Right cardiac atrium (tissue), 5 donors: Measurements from ENCODE around the gene NDE1. TPM values are rescaled to one million over a fixed set of nuclear protein-coding genes. Genes with fewer than 3 reads are reported as not detected.

Experiments
- ATAC-seq, 2 donors: fragments of 200-7000 bp; cut with Tn5 transposase; one replicate each; pipeline versions ENCODE4 v1.8.0 to v1.9.1; 2020; ENCODE audit warnings: moderate library complexity in 2 of 2, mild to moderate bottlenecking in 1 of 2
- DNase-seq, 3 donors: peaks; one replicate each; pipeline ENCODE4 v3.0.0-alpha.2; 2020
- H3K27ac ChIP-seq: one replicate; pipeline ENCODE4 v1.5.1; 2013; ENCODE audit warnings: mild to moderate bottlenecking, low read length, control low read depth, moderate library complexity
- H3K27me3 ChIP-seq: one replicate; pipeline ENCODE4 v1.6.1; 2013; ENCODE audit not compliant: control insufficient read depth, insufficient read depth
- H3K4me1 ChIP-seq: one replicate; pipeline ENCODE4 v1.6.1; 2013; ENCODE audit warnings: low read length; ENCODE audit not compliant: control insufficient read depth, insufficient read depth
- H3K4me3 ChIP-seq: one replicate; pipeline ENCODE4 v1.5.1; 2013; ENCODE audit warnings: low read length, control low read depth
- H3K9me3 ChIP-seq: one replicate; pipeline ENCODE4 v1.6.1; 2013; ENCODE audit warnings: low read length; ENCODE audit not compliant: control insufficient read depth
- WGBS: extraction: QIAGEN DNeasy Blood & Tissue Kit; methylation state at CpG from one replicate; pipeline ENCODE4 v1.1.7; 2013; 5-methylcytosine and 5-hydroxymethylcytosine counted together
- intact Hi-C, 4 donors: fragments of 100-400 bp; cut with DNase I; formaldehyde crosslinking; loops; one replicate each; pipeline versions ENCODE4 v1.11.0 to v1.14.0; 2022 to 2023
- polyA plus RNA-seq: library from polyadenylated mRNA; stranded (reverse); fragments of 200-250 nt; gene quantifications from one replicate; pipeline ENCODE4 v1.2.3, GENCODE V29; 2013
- total RNA-seq, 4 donors: library from RNA; stranded (reverse); fragmentation: NEBNext Ultra II Directional; extraction: Animal tissue kit (Norgen Biotek cat#: 25700); gene quantifications; one replicate each; pipeline ENCODE4 v1.2.1, GENCODE V29; 2021
- donor health status: healthy with polysubstance abuse.
- donor health status: DM: no; HTN: yes; CAD: no.
- donor health status: DM: no; HTN: no; CAD: no.
- donor health status: DM: no; HTN: yes; CAD: no; lungs with severe emphysema.
- donor health status: DM: yes; HTN: yes; CAD: no.

Gene NDE1
- total and polyA plus RNA-seq, 5 donors = 8.6 to 23.9 (median 16.5) TPM

- H3K27me3 ChIP-seq = no peaks in the 10 kb centered on the region
- H3K27ac ChIP-seq = no peak overlapping the region
- no peak for ATAC-seq
- 88% methylated on average over 12 of the region's 12 CpGs for WGBS
- no peak overlapping the region for H3K4me3 ChIP-seq
- no peak for DNase-seq
- intact Hi-C loops = loop anchor here in 1 of 4 donors (10.0 kb wide), 1 partner anchor 442 kb away; no protein-coding TSS in a partner anchor
- H3K4me1 ChIP-seq = no peaks in the 10 kb centered on the region
- H3K9me3 ChIP-seq = no peaks in the 10 kb centered on the region
Measured at GRCh38 chr16:15752717-15753488, 102.9 kb downstream of the NDE1 start.

GRCh38 chr16:15754821-15755534 lies 104.9 kb downstream of the NDE1 start:
- DNase-seq = no peak
- 92% methylated on average over 8 of the region's 8 CpGs for WGBS
- intact Hi-C loops = loop anchor here in 1 of 4 donors (10.0 kb wide), 1 partner anchor 440 kb away; no protein-coding TSS in a partner anchor
- no peak overlapping the region for H3K27ac ChIP-seq
- no peaks in the 10 kb centered on the region for H3K27me3 ChIP-seq
- no peaks in the 10 kb centered on the region for H3K4me1 ChIP-seq
- H3K4me3 ChIP-seq = no peak overlapping the region
- no peak for ATAC-seq
- H3K9me3 ChIP-seq = no peaks in the 10 kb centered on the region

GRCh38 chr16:15757077-15757386 lies 107.0 kb downstream of the NDE1 start:
- no peak for ATAC-seq
- no peak for DNase-seq
- intact Hi-C loops = loop anchor here in 1 of 4 donors (10.0 kb wide), 1 partner anchor 438 kb away; no protein-coding TSS in a partner anchor
- Histone ChIP-seq H3K27me3 (no peaks in the 10 kb centered on the region), H3K4me3 (no peak overlapping the region), H3K9me3 (no peaks in the 10 kb centered on the region), H3K27ac (no peak overlapping the region), H3K4me1 (no peaks in the 10 kb centered on the region)
- WGBS = 80% methylated on average over 10 of the region's 10 CpGs

DNA sequence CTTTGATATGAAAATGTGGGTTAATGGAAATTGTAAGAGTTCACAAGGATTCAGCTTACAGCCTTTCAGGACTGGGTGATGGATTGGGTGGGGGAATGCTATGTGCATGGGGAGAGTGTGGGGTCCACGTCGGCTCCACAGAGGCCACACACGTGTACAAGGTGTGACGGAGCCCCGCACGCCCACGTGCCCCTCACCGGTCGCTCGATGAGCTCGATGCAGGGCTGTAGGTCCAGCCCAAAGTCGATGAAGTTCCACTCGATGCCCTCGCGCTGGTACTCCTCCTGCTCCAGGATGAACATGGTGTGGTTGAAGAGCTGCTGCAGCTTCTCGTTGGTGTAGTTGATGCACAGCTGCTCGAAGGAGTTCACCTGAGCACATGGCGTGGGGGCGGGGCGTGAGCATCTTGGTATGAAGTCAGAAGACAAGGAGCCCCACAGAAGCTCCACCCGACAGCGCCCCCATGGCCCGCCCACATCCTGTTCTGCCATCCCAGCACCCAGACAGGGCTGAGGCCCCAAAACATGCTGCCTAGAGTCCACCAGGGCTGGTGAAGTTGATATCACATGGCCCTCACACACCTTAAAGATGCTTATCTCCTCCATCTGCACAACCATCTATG lies 107.7 kb downstream of the NDE1 start:
- peak; percentile 28 to 31 for ATAC-seq
- Histone ChIP-seq H3K9me3 (no peaks in the 10 kb centered on the region), H3K27ac (no peak overlapping the region), H3K4me1 (no peaks in the 10 kb centered on the region), H3K27me3 (no peaks in the 10 kb centered on the region), H3K4me3 (no peak overlapping the region)
- intact Hi-C loops = loop anchor here in 1 of 4 donors (10.0 kb wide), 1 partner anchor 437 kb away; no protein-coding TSS in a partner anchor
- no peak for DNase-seq
- WGBS = 92% methylated on average over 23 of the region's 23 CpGs

DNA sequence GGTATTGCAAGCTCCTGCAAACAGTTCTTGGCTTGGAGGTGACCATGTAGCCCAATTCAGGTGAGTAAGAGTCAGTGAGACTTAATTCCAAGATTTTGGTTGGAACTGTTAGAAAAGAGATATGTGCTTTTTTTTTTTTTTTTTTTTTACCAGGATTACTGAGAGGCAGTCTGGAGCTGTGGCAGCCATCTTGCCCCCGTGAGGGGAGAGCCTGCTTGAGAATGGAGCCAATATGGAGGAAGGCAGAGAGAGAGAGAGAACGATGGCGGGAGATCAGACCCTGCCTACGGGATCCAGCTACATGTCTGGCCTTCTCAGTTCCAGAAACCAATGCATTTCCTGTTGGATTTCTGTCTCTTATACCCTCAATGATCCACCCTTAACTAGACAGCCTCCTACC lies 109.0 kb downstream of the NDE1 start:
- Histone ChIP-seq H3K27ac (no peak overlapping the region), H3K9me3 (no peaks in the 10 kb centered on the region), H3K4me1 (no peaks in the 10 kb centered on the region), H3K4me3 (no peak overlapping the region), H3K27me3 (no peaks in the 10 kb centered on the region)
- ATAC-seq (no peak), DNase-seq (no peak)
- 91% methylated on average over 4 of the region's 4 CpGs for WGBS
- intact Hi-C loops = loop anchor here in 1 of 4 donors (10.0 kb wide), 1 partner anchor 436 kb away; no protein-coding TSS in a partner anchor

DNA sequence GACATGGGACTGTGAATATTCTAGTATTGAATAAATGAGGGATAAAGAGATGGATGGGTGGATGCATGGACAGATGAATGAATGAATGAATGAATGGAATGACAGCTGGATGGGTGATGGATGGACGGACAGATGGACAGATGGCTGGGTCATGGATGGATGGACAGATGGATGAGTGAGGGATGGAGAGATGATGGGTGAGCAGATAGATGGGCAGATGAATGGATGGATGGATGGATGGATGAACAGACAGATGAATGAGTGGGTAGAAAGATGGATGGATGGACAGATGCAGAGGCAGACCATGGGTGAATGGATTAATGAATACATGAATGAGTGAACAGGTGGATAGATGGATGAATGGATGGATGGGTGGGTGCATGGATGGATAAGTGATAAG lies 110.1 kb downstream of the NDE1 start:
- 94% methylated on average over 1 of the region's 1 CpG for WGBS
- Histone ChIP-seq H3K27ac (no peak overlapping the region), H3K4me3 (no peak overlapping the region), H3K9me3 (no peaks in the 10 kb centered on the region), H3K4me1 (no peaks in the 10 kb centered on the region), H3K27me3 (no peaks in the 10 kb centered on the region)
- intact Hi-C loops = loop anchor here in 1 of 4 donors (10.0 kb wide), 1 partner anchor 365 kb away; no protein-coding TSS in a partner anchor
- no peak for DNase-seq
- ATAC-seq = no peak

- intact Hi-C loops = loop anchor here in 1 of 4 donors (10.0 kb wide), 1 partner anchor 361 kb away; no protein-coding TSS in a partner anchor
- DNase-seq (no peak), ATAC-seq (no peak)
- H3K27ac ChIP-seq = no peak overlapping the region
- no peaks in the 10 kb centered on the region for H3K4me1 ChIP-seq
- no peaks in the 10 kb centered on the region for H3K9me3 ChIP-seq
- 68% methylated on average over 2 of the region's 2 CpGs for WGBS
- H3K4me3 ChIP-seq = no peak overlapping the region
- H3K27me3 ChIP-seq = no peaks in the 10 kb centered on the region
Measured at GRCh38 chr16:15764112-15764511, 114.1 kb downstream of the NDE1 start.

DNA sequence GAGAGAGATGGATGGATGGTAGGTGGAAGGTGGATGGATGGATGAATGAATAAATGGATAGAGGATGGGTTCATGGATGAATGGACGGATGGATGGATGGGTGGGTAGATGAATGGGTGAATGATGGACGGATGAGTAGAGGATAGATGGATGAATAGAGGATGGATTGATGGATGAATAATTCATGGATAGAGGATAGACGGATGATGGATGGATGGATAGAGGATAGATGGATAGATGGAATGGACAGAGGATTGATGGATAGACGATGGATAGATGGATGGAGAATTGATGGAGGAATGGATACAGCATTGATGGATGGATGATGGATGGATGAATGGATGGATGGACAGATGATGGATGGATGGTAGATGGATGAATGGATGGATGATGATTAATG lies 115.1 kb downstream of the NDE1 start:
- Histone ChIP-seq H3K4me3 (no peak overlapping the region), H3K9me3 (no peaks in the 10 kb centered on the region), H3K27ac (no peak overlapping the region), H3K4me1 (no peaks in the 10 kb centered on the region), H3K27me3 (no peaks in the 10 kb centered on the region)
- intact Hi-C loops = loop anchor here in 2 of 4 donors (5.0 to 10.0 kb wide), 3 partner anchors 52 to 360 kb away; no protein-coding TSS in a partner anchor
- no peak for DNase-seq
- 80% methylated on average over 4 of the region's 4 CpGs for WGBS
- ATAC-seq = no peak

DNA sequence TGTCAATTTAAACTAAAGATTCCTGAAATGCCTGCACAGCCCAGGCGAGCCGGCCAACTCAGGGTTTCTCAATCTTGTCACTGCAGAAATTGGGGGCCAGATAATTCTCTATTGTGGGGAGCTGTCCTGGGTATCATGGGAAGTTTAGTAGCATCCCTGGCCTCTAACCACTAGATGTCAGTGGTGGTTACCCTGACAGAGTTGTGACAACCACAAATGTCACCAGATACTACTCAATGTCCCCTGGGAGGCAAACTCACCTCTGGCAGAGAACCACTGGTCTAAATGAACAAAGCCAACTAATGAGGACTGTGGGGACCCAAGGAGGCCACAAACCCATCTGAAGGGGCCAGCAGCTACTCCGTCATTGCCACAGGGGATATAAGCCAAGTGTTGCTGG lies 115.8 kb downstream of the NDE1 start:
- Histone ChIP-seq H3K4me1 (no peaks in the 10 kb centered on the region), H3K27me3 (no peaks in the 10 kb centered on the region), H3K27ac (no peak overlapping the region), H3K4me3 (no peak overlapping the region), H3K9me3 (no peaks in the 10 kb centered on the region)
- DNase-seq (no peak), ATAC-seq (peak; percentile 32 to 50)
- WGBS = 39% methylated on average over 3 of the region's 3 CpGs
- intact Hi-C loops = loop anchor here in 2 of 4 donors (5.0 to 10.0 kb wide), 3 partner anchors 51 to 359 kb away; no protein-coding TSS in a partner anchor

DNA sequence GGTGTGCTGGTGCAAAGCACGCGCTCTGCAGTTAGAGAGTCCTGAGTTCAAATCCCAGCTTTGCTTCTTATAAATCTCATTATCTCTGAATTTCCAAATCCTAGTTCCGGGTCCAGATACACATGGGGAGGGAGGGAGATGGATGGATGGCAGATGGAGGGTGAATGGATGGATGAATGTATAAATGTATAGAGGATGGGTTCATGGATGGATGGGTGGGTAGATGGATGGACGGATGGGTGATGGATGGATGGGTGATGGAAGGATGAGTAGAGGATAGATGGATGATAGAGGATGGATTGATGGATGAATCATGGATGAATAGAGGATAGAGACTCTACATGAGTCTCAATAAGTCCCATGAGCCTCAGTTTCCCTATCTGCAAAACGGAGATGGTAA lies 116.9 kb downstream of the NDE1 start:
- no peak for ATAC-seq
- no peak overlapping the region for H3K27ac ChIP-seq
- H3K27me3 ChIP-seq = no peaks in the 10 kb centered on the region
- intact Hi-C loops = loop anchor here in 2 of 4 donors (5.0 to 10.0 kb wide), 3 partner anchors 50 to 358 kb away; no protein-coding TSS in a partner anchor
- H3K4me3 ChIP-seq = no peak overlapping the region
- 95% methylated on average over 5 of the region's 5 CpGs for WGBS
- H3K9me3 ChIP-seq = no peaks in the 10 kb centered on the region
- no peak for DNase-seq
- H3K4me1 ChIP-seq = no peaks in the 10 kb centered on the region
